HepG2 (cell line): ENCODE measurements around the gene DUS1L. TPM values are rescaled to one million over a fixed set of nuclear protein-coding genes. Genes with fewer than 3 reads are reported as not detected.

Source experiments
- AGO2 ChIP-seq: fragments of 200-400 bp; formaldehyde crosslinking; optimal IDR thresholded peaks from 2 replicates; pipeline ENCODE3; 2017; ENCODE audit warnings: mild to moderate bottlenecking, low read depth, low read length, moderate library complexity
- BCL3 ChIP-seq: sonication (generic); formaldehyde crosslinking; IDR thresholded peaks from 2 replicates; pipeline ENCODE4 v1.5.1; 2020; ENCODE audit warnings: mild to moderate bottlenecking, missing genetic modification reagents, moderate library complexity
- KAT7 ChIP-seq: IDR thresholded peaks from 2 replicates; pipeline ENCODE4 v1.6.1; 2018; ENCODE audit warnings: borderline replicate concordance, missing compliant biosample characterization
- MAZ ChIP-seq, 2 experiments: sonication (generic) in 1 of 2; formaldehyde crosslinking in 1 of 2; IDR thresholded peaks; 2 replicates each; pipeline versions ENCODE4 v1.5.0 to v1.6.1; 2012 to 2020; ENCODE audit warnings: low read depth in 2 of 2, mild to moderate bottlenecking in 2 of 2, borderline replicate concordance in 1 of 2, improper control_type of control experiment in 1 of 2, low read length in 1 of 2, missing genetic modification reagents in 1 of 2, moderate library complexity in 1 of 2
- NFYB ChIP-seq: sonication (generic); formaldehyde crosslinking; IDR thresholded peaks from 2 replicates; pipeline ENCODE4 v1.4.0; 2020; ENCODE audit warnings: missing genetic modification reagents
- PHF8 ChIP-seq: sonication (generic); formaldehyde crosslinking; IDR thresholded peaks from 2 replicates; pipeline ENCODE4 v1.5.0; 2020; ENCODE audit warnings: missing genetic modification reagents
- PITX1 ChIP-seq: sonication (generic); formaldehyde crosslinking; IDR thresholded peaks from 2 replicates; pipeline ENCODE4 v1.5.1; 2020; ENCODE audit warnings: mild to moderate bottlenecking, missing genetic modification reagents
- PLSCR1 ChIP-seq: sonication (generic); formaldehyde crosslinking; IDR thresholded peaks from 2 replicates; pipeline ENCODE4 v1.5.0; 2020; ENCODE audit warnings: missing genetic modification reagents, mild to moderate bottlenecking, borderline replicate concordance
- SNAPC4 ChIP-seq: sonication (generic); formaldehyde crosslinking; IDR thresholded peaks from 2 replicates; pipeline ENCODE4 v1.4.0; 2020; ENCODE audit warnings: mild to moderate bottlenecking, missing genetic modification reagents
- THAP7 ChIP-seq: sonication (generic); formaldehyde crosslinking; IDR thresholded peaks from 2 replicates; pipeline ENCODE4 v1.8.1; 2023; ENCODE audit warnings: mild to moderate bottlenecking, missing genetic modification reagents
- ZNF382 ChIP-seq: sonication (generic); formaldehyde crosslinking; IDR thresholded peaks from 2 replicates; pipeline ENCODE4 v1.5.0; 2020; ENCODE audit warnings: missing genetic modification reagents, mild to moderate bottlenecking, borderline replicate concordance
- ZNF430 ChIP-seq: sonication (generic); formaldehyde crosslinking; IDR thresholded peaks from 2 replicates; pipeline ENCODE4 v1.9.0; 2021; ENCODE audit warnings: mild to moderate bottlenecking, missing genetic modification reagents
- ZNF446 ChIP-seq: sonication (generic); formaldehyde crosslinking; IDR thresholded peaks from 2 replicates; pipeline ENCODE4 v1.5.0; 2020; ENCODE audit warnings: mild to moderate bottlenecking, missing genetic modification reagents
- ZNF543 ChIP-seq: sonication (generic); formaldehyde crosslinking; IDR thresholded peaks from 2 replicates; pipeline ENCODE4 v1.4.0; 2020; ENCODE audit warnings: mild to moderate bottlenecking, missing genetic modification reagents
- ZNF691 ChIP-seq: sonication (generic); formaldehyde crosslinking; IDR thresholded peaks from 2 replicates; pipeline ENCODE4 v1.4.0; 2020; ENCODE audit warnings: missing genetic modification reagents, low read depth, mild to moderate bottlenecking, borderline replicate concordance
- ZNF776 ChIP-seq: sonication (generic); formaldehyde crosslinking; IDR thresholded peaks from 2 replicates; pipeline ENCODE4 v1.4.0; 2020; ENCODE audit warnings: mild to moderate bottlenecking, missing genetic modification reagents
- ZNF784 ChIP-seq: sonication (generic); formaldehyde crosslinking; IDR thresholded peaks from 2 replicates; pipeline ENCODE4 v1.5.1; 2020; ENCODE audit warnings: missing genetic modification reagents, mild to moderate bottlenecking, borderline replicate concordance
- polyA plus RNA-seq, 8 experiments: library from polyadenylated mRNA; depleted of rRNA in 3 of 8; stranded (reverse) in 7 of 8; unstranded in 1 of 8; fragments of >200 nt; fragmentation: Illumina TruSeq in 4 of 8; extraction: Trizol in 4 of 8; gene quantifications; 2 replicates each; pipeline versions ENCODE4 v1.2.1 to v1.2.3, GENCODE V29; 2011 to 2016; ENCODE audit warnings: low read depth in 4 of 8, missing spikeins in 1 of 8, mixed read lengths in 1 of 8; ENCODE audit not compliant: insufficient read depth in 1 of 8
- total RNA-seq, 5 experiments: library from RNA; depleted of rRNA; stranded (reverse); fragments of >200 nt; fragmentation: Illumina TruSeq; extraction: Trizol; gene quantifications; 2 replicates each; pipeline ENCODE4 v1.2.3, GENCODE V29; 2016; ENCODE audit warnings: low read depth in 1 of 5

The DUS1L gene
- total and polyA plus RNA-seq, 2 of the 13 experiments (the other 11 are each of a cell fraction or from before 2014, with no cell fraction given): 81.0 to 109 TPM

- TF ChIP-seq ZNF430 (CRISPR knock-in tag) (0 out of 2 replicates have a peak, but pooled peaks have one; percentile 63), ZNF776 (CRISPR knock-in tag) (no peak), THAP7 (0 out of 2 replicates have a peak, but pooled peaks have one; percentile 84), ZNF784 (CRISPR knock-in tag) (peak; percentile 88; the same call in 1 of the 2 replicates), KAT7 (CRISPR knock-in tag) (peak; percentile 71), ZNF543 (peak; percentile 91), NFYB (CRISPR knock-in tag) (no peak), PITX1 (peak; percentile 80; the same call in 1 of the 2 replicates), MAZ (IDR thresholded peaks at IDR 0.05; ENCODE audit: borderline replicate concordance, low read depth, low read length) (peak; percentile 8; the same call in 1 of the 2 replicates), MAZ (CRISPR knock-in tag; IDR thresholded peaks at IDR 0.05; ENCODE audit: low read depth) (peak; percentile 95), AGO2 (peak; percentile 94), ZNF446 (no peak), PLSCR1 (CRISPR knock-in tag) (no peak), ZNF691 (CRISPR knock-in tag) (peak; percentile 85; the same call in 1 of the 2 replicates), SNAPC4 (CRISPR knock-in tag) (peak; percentile 72; the same call in 1 of the 2 replicates), BCL3 (peak; percentile 78; the same call in 1 of the 2 replicates), ZNF382 (CRISPR knock-in tag) (no peak), PHF8 (CRISPR knock-in tag) (peak; percentile 58)
These were observed 8.6 kb downstream of the DUS1L start (continued) for GRCh38 chr17:82056729-82057621.
